Esophagus squamous epithelium (tissue), 4 donors: ENCODE data around the gene F3.

Experiments used
- POLR2A ChIP-seq, 4 donors: fragments of 450-650 bp; IDR thresholded peaks; one replicate each; pipeline ENCODE4 v1.6.1; 2017; ENCODE audit warnings: antibody characterized with exemption in 4 of 4, mild to moderate bottlenecking in 4 of 4, moderate library complexity in 3 of 4
- TF ChIP-seq, protein P1 (sequence below), 6 experiments: fragments of 450-650 bp in 4 of 6; fragments of 200-600 bp in 2 of 6; sonication (generic) in 2 of 6; IDR thresholded peaks; one replicate each; pipeline ENCODE4 v1.5.1; 2016 to 2019; ENCODE audit warnings: antibody characterized with exemption in 6 of 6, mild to moderate bottlenecking in 4 of 6, moderate library complexity in 4 of 6

DNA sequence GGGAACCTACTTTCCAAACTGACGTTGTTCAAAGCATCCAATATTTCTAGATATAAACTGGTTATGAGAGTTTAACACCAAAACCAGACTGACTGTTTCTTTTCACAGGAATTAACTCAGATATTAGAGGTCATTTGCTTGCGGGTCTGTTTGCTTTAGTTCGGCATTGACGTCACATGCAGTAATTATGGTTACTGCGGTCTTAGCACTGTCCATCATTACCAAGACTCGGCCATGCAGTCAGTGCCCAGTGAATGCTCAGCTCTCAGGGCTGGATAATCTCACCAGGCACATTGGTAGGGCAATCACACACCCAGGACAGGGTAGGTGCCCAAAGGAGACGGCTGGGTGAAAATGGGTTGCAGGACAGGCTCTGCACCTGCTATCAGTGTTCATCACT is 9.9 kb upstream of the F3 start:
- no peak for TF ChIP-seq POLR2A (IDR thresholded peaks at IDR 0.05)
- TF ChIP-seq, protein P1, sequence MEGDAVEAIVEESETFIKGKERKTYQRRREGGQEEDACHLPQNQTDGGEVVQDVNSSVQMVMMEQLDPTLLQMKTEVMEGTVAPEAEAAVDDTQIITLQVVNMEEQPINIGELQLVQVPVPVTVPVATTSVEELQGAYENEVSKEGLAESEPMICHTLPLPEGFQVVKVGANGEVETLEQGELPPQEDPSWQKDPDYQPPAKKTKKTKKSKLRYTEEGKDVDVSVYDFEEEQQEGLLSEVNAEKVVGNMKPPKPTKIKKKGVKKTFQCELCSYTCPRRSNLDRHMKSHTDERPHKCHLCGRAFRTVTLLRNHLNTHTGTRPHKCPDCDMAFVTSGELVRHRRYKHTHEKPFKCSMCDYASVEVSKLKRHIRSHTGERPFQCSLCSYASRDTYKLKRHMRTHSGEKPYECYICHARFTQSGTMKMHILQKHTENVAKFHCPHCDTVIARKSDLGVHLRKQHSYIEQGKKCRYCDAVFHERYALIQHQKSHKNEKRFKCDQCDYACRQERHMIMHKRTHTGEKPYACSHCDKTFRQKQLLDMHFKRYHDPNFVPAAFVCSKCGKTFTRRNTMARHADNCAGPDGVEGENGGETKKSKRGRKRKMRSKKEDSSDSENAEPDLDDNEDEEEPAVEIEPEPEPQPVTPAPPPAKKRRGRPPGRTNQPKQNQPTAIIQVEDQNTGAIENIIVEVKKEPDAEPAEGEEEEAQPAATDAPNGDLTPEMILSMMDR (IDR thresholded peaks at IDR 0.05): no peak
